ENCODE measurements around the gene LYRM1. TPM values are rescaled to one million over a fixed set of nuclear protein-coding genes. Genes with fewer than 3 reads are reported as not detected.

Gene LYRM1
- total RNA-seq, 3 donors from 2014 or later = 42.6 to 54.6 (median 50.9) TPM

DNA sequence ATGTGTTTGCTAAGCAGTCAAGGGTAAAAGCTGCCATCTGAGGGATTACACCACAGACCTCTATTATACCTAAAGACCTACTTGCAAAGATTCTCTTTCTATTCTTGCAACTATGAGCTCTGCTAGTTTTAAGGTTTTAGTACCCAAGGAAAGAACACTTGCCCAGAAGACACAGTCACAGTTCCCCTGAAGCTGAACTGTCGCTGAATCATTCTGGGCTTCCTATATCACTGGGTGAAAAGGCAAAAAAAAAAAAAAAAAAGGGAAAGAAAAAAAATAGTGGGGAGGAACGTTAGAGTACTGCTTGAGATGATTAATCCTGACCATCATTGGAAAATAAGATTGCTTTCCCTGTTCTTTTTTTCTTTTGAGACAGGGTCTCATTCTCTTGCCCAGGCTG, 37.9 kb downstream of the LYRM1 start:
- no peaks in the 10 kb centered on the region for H3K4me1 ChIP-seq
- no peak for DNase-seq (ENCODE audit: low spot score in 2 of 2)
- H3K9me3 ChIP-seq = no peaks in the 10 kb centered on the region
- H3K27ac ChIP-seq = no peak overlapping the region
- H3K36me3 ChIP-seq = no peaks in the 10 kb centered on the region
- no peaks in the 10 kb centered on the region for H3K27me3 ChIP-seq
- intact Hi-C loops (cut with DNase I; ENCODE audit: low total_unique reads) = no loop called here
- H3K4me3 ChIP-seq = no peak overlapping the region
- TF ChIP-seq, protein P1, sequence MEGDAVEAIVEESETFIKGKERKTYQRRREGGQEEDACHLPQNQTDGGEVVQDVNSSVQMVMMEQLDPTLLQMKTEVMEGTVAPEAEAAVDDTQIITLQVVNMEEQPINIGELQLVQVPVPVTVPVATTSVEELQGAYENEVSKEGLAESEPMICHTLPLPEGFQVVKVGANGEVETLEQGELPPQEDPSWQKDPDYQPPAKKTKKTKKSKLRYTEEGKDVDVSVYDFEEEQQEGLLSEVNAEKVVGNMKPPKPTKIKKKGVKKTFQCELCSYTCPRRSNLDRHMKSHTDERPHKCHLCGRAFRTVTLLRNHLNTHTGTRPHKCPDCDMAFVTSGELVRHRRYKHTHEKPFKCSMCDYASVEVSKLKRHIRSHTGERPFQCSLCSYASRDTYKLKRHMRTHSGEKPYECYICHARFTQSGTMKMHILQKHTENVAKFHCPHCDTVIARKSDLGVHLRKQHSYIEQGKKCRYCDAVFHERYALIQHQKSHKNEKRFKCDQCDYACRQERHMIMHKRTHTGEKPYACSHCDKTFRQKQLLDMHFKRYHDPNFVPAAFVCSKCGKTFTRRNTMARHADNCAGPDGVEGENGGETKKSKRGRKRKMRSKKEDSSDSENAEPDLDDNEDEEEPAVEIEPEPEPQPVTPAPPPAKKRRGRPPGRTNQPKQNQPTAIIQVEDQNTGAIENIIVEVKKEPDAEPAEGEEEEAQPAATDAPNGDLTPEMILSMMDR (IDR thresholded peaks at IDR 0.05) = no peak
- TF ChIP-seq POLR2A (IDR thresholded peaks at IDR 0.05) (no peak), POLR2AphosphoS5 (IDR thresholded peaks at IDR 0.05) (no peak)

DNA sequence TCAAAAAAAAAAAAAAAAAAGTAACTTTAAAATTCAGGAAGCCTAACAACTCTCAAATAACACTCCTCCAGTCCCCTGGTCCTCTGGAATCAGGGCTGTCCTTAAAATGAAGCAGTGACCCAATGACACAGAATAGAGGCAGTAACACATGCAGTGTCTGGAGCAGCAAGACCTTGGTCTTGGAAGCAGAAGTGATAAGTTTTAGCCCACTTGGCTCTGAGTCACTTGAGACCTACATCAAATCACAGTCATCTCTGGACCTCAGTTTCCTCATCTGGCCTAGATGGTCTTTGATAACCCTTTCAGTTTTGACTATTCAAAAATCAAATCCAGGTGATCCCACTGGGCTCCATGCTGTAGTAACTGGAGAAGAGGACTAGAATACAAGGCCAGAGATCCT, 39.0 kb downstream of the LYRM1 start:
- H3K9me3 ChIP-seq = no peaks in the 10 kb centered on the region
- intact Hi-C loops (cut with DNase I; ENCODE audit: low total_unique reads) = no loop called here
- H3K27me3 ChIP-seq = no peaks in the 10 kb centered on the region
- no peak overlapping the region for H3K27ac ChIP-seq
- no peaks in the 10 kb centered on the region for H3K36me3 ChIP-seq
- no peaks in the 10 kb centered on the region for H3K4me1 ChIP-seq
- DNase-seq (ENCODE audit: low spot score in 2 of 2) = no peak
- TF ChIP-seq, protein P1 (IDR thresholded peaks at IDR 0.05) = no peak
- no peak for TF ChIP-seq POLR2AphosphoS5 (IDR thresholded peaks at IDR 0.05)
- no peak for TF ChIP-seq POLR2A (IDR thresholded peaks at IDR 0.05)
- H3K4me3 ChIP-seq = no peak overlapping the region

DNA sequence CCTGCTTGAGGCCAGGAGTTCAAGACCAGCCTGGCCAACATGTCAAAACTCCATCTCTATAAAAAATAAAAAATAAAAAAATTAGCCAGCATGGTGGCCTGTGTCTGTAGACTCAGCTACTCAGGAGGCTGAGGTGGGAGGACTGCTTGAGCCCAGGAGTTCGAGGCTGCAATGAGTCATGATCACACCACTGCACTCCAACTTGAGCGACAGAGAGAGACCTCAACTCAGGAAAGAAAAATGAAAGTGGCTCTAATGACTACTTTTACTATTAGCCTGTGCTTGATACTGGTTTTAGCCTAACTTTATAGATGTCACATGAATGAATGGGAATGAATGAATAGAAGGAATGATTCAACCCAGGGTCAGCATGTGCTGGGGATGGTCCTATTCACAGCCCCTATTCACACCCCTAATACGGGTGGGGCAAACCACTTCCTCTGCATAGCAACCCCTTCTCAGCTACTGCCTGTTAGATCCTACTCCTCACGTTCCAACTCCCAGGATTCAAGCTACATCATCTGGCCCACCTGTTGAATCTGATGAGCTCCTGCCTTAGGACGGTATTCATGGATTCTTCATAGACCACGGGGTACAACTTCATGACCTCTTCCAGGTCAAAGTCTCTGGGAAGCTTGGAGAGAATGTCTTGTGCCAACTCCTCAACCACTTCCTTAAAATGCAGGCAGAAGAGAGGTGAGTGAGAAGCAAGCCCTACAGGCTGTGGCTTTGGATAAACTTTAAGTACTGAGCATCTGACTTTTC, 40.5 kb downstream of the LYRM1 start:
- intact Hi-C loops (cut with DNase I; ENCODE audit: low total_unique reads) = no loop called here
- no peaks in the 10 kb centered on the region for H3K36me3 ChIP-seq
- DNase-seq (ENCODE audit: low spot score in 2 of 2) = no peak
- no peaks in the 10 kb centered on the region for H3K27me3 ChIP-seq
- H3K27ac ChIP-seq = no peak overlapping the region
- H3K4me3 ChIP-seq = no peak overlapping the region
- H3K9me3 ChIP-seq = no peaks in the 10 kb centered on the region
- no peaks in the 10 kb centered on the region for H3K4me1 ChIP-seq
- TF ChIP-seq POLR2A (IDR thresholded peaks at IDR 0.05) (no peak), POLR2AphosphoS5 (IDR thresholded peaks at IDR 0.05) (no peak)
- TF ChIP-seq, protein P1 (IDR thresholded peaks at IDR 0.05) = no peak

DNA sequence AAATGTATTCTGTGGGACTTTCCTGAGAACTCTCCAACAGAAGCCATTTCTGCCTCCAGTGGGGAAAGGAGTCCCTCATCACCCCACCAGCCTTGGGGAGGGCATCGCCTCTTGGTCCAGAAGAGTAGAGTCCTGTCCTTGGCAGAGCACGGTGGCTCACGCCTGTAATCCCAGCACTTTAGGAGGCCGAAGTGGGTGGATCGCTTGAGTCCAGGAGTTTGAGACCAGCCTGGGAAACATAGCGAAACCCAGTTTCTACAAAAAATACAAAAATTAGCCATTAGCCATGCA, 41.0 kb downstream of the LYRM1 start:
- DNase-seq (ENCODE audit: low spot score in 2 of 2) = no peak
- H3K4me3 ChIP-seq = no peak overlapping the region
- intact Hi-C loops (cut with DNase I; ENCODE audit: low total_unique reads) = no loop called here
- no peak for TF ChIP-seq POLR2A (IDR thresholded peaks at IDR 0.05)
- TF ChIP-seq POLR2AphosphoS5 (IDR thresholded peaks at IDR 0.05) = no peak
- TF ChIP-seq, protein P1 (IDR thresholded peaks at IDR 0.05) = no peak
- H3K27me3 ChIP-seq = no peaks in the 10 kb centered on the region
- H3K36me3 ChIP-seq = no peaks in the 10 kb centered on the region
- H3K9me3 ChIP-seq = no peaks in the 10 kb centered on the region
- H3K27ac ChIP-seq = no peak overlapping the region
- H3K4me1 ChIP-seq = no peaks in the 10 kb centered on the region

DNA sequence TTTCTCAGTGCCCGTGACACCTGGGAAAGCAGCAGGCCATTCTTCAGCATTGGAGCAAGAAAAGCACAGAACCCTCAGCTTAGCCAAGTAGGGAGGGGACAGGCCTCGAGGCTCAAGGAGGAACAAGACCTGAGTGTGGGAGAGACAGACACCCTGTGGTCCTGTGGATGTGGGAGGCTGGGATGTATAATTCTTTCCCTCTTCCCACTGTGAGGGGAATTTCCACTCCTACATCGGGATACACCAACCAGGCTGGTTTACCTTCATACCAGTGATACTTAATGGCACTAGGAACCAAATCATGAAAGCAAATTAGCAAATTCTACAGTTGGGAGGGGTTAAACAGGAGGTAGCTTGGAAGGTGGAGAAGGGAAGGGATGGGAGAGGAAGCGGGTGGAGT, 41.7 kb downstream of the LYRM1 start:
- Histone ChIP-seq H3K36me3 (no peaks in the 10 kb centered on the region), H3K27me3 (no peaks in the 10 kb centered on the region), H3K4me3 (no peak overlapping the region), H3K4me1 (no peaks in the 10 kb centered on the region), H3K9me3 (no peaks in the 10 kb centered on the region), H3K27ac (no peak overlapping the region)
- intact Hi-C loops (cut with DNase I; ENCODE audit: low total_unique reads) = no loop called here
- TF ChIP-seq POLR2AphosphoS5 (IDR thresholded peaks at IDR 0.05) = no peak
- TF ChIP-seq, protein P1 (IDR thresholded peaks at IDR 0.05) = no peak
- TF ChIP-seq POLR2A (IDR thresholded peaks at IDR 0.05) = no peak
- no peak for DNase-seq (ENCODE audit: low spot score in 2 of 2)

Measured in breast epithelium (tissue), 4 donors.